ENCODE data around the gene SEC11C.
A peak's percentile ranks its signal among the peaks of the same experiment; 100 is the strongest.

Gene SEC11C

DNA sequence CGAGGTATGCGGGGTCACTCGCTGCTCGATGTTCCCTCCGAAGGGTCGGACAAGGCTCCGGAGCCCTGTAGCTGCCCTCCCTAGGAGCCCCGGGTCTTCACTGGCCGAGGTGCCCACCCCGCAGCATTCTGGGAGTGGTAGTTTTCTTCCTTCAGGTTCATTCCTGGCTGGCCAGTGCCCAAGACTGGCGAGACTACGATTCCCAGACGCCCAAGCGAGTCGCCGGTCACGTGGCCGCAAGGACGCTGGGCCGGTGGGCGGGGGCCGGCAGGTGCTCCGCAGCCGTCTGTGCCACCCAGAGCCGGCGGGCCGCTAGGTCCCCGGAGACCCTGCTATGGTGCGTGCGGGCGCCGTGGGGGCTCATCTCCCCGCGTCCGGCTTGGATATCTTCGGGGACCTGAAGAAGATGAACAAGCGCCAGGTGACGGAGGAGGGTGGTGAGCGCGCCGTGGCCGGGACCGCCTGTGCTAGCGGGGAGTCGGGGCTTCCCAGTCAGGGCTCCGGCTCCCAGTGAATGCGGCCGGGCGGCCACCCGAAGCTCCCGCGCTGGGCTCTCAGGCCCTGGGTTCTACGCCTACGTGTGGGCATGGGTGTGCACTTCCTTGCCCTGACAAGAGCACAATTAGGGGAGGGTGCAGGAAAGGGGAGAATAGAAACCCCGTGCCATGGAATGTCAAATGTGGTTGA is at the start of gene SEC11C:
Gene SEC11C, plus strand, starts transcription at position 270 of the 687 bp plus-strand sequence. Its CDS starts 65 bp downstream, at position 335.
- Mint-ChIP-seq H3K27ac (peak within 1 kb of the TSS; percentile 100), H3K27me3 (peaks cover 3% of the 10 kb centered on the region), H3K9me3 (peaks cover 1% of the 10 kb centered on the region), H3K4me1 (peaks cover 31% of the 10 kb centered on the region), H3K4me3 (peak within 1 kb of the TSS; percentile 97), H3K36me3 (no peaks in the 10 kb centered on the region)
- ATAC-seq (ENCODE audit: low read depth) (peak; percentile 78), DNase-seq (ENCODE audit: low spot score in 2 of 2) (peak; percentile 97 to 98)

DNA sequence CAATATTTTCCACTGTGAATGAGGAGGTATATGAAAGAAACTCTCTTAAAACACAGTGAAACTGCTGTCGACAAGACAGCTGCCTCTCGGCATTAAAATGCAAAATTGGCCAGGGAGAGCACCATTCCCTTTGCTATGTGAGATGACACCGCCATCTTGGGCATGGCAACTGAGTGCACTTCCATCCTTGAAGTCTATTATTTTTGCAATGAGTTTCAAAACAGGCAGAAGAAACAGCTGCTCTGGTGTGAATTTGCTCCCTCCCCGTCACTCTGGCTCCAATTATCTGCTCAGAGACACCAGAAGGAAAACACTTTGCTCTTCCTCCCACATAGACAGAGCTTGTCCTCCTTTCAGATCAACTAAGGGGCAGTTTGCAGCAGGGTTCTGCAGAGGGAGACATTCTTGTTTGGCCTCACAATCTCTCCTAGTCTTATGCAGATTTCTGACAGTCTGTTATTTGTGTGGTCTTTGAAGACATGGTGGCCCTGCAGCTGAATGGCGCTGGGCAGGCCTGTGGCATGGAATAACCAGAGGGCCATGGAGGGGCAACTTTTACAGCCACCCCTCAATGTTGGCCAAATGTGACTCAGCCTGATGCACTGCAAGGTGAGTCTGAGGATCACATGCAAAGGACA is 48.6 kb upstream of the SEC11C start:
- H3K36me3 Mint-ChIP-seq: peaks cover 2% of the 10 kb centered on the region
- peaks cover 25% of the 10 kb centered on the region for H3K4me1 Mint-ChIP-seq
- ATAC-seq (ENCODE audit: low read depth): no peak
- no peak overlapping the region for H3K27ac Mint-ChIP-seq
- DNase-seq (ENCODE audit: low spot score in 2 of 2): no peak
- H3K9me3 Mint-ChIP-seq: no peaks in the 10 kb centered on the region
- no peak overlapping the region for H3K4me3 Mint-ChIP-seq
- no peaks in the 10 kb centered on the region for H3K27me3 Mint-ChIP-seq

GRCh38 chr18:59093668-59094067 is 46.0 kb upstream of the SEC11C start:
- peaks cover 21% of the 10 kb centered on the region for H3K4me1 Mint-ChIP-seq
- DNase-seq (ENCODE audit: low spot score in 2 of 2): no peak
- ATAC-seq (ENCODE audit: low read depth): peak; percentile 71
- no peaks in the 10 kb centered on the region for H3K9me3 Mint-ChIP-seq
- H3K4me3 Mint-ChIP-seq: peak overlapping the region; percentile 41
- no peaks in the 10 kb centered on the region for H3K27me3 Mint-ChIP-seq
- peaks cover 2% of the 10 kb centered on the region for H3K36me3 Mint-ChIP-seq
- peak overlapping the region; percentile 88 for H3K27ac Mint-ChIP-seq

- Mint-ChIP-seq H3K27ac (peak overlapping the region; percentile 88), H3K4me3 (peak overlapping the region; percentile 17), H3K4me1 (peaks cover 21% of the 10 kb centered on the region), H3K9me3 (no peaks in the 10 kb centered on the region), H3K36me3 (peaks cover 2% of the 10 kb centered on the region), H3K27me3 (no peaks in the 10 kb centered on the region)
- ATAC-seq (ENCODE audit: low read depth): peak; percentile 58
- no peak for DNase-seq (ENCODE audit: low spot score in 2 of 2)
Observed at GRCh38 chr18:59094569-59094968, 45.1 kb upstream of the SEC11C start.

- Mint-ChIP-seq H3K27me3 (peaks cover 2% of the 10 kb centered on the region), H3K9me3 (no peaks in the 10 kb centered on the region), H3K4me3 (no peak overlapping the region), H3K36me3 (peaks cover 2% of the 10 kb centered on the region), H3K27ac (peak overlapping the region; percentile 38), H3K4me1 (peaks cover 21% of the 10 kb centered on the region)
- DNase-seq (ENCODE audit: low spot score in 2 of 2) (no peak), ATAC-seq (ENCODE audit: low read depth) (no peak)
Observed at GRCh38 chr18:59096098-59096789, 43.4 kb upstream of the SEC11C start.

- Mint-ChIP-seq H3K36me3 (no peaks in the 10 kb centered on the region), H3K27ac (no peak overlapping the region), H3K4me3 (no peak overlapping the region), H3K27me3 (peaks cover 10% of the 10 kb centered on the region), H3K4me1 (no peaks in the 10 kb centered on the region), H3K9me3 (peaks cover 1% of the 10 kb centered on the region)
- no peak for ATAC-seq (ENCODE audit: low read depth)
- no peak for DNase-seq (ENCODE audit: low spot score in 2 of 2)
Observed at GRCh38 chr18:59101830-59102414, 37.8 kb upstream of the SEC11C start.

DNA sequence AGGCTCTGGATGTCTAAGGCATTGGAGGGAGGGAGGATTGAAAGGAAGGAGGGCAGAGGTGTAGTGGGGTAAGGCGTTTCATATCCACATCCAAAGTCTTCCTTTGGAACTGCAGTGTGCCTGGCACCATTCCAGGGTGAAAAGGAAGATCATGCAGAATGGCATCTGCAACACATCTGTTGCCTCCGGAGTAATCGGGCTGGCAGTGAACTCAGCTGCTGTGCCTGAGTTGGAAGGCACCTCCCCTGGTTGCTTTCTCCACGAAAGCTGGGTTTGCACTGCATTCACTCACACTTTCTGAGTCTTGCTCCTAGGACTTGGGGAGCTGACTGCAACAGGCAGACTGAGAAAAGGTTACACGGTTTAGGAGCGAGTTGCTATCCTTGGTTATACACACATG is 30.3 kb upstream of the SEC11C start:
- no peak for DNase-seq (ENCODE audit: low spot score in 2 of 2)
- Mint-ChIP-seq H3K9me3 (no peaks in the 10 kb centered on the region), H3K36me3 (no peaks in the 10 kb centered on the region), H3K27me3 (peaks cover 27% of the 10 kb centered on the region), H3K4me1 (peaks cover 4% of the 10 kb centered on the region), H3K27ac (no peak overlapping the region), H3K4me3 (no peak overlapping the region)
- no peak for ATAC-seq (ENCODE audit: low read depth)

- H3K27me3 Mint-ChIP-seq: peaks cover 23% of the 10 kb centered on the region
- H3K36me3 Mint-ChIP-seq: no peaks in the 10 kb centered on the region
- no peak for DNase-seq (ENCODE audit: low spot score in 2 of 2)
Observed at GRCh38 chr18:59114160-59114559, 25.5 kb upstream of the SEC11C start.

GRCh38 chr18:59123588-59124369 is 15.9 kb upstream of the SEC11C start:
- DNase-seq (ENCODE audit: low spot score in 2 of 2) (no peak), ATAC-seq (ENCODE audit: low read depth) (no peak)
- no peak overlapping the region for H3K4me3 Mint-ChIP-seq
- no peaks in the 10 kb centered on the region for H3K36me3 Mint-ChIP-seq
- H3K27me3 Mint-ChIP-seq: no peaks in the 10 kb centered on the region
- no peaks in the 10 kb centered on the region for H3K4me1 Mint-ChIP-seq
- H3K9me3 Mint-ChIP-seq: no peaks in the 10 kb centered on the region
- no peak overlapping the region for H3K27ac Mint-ChIP-seq

More at GRCh38 chr18:59114160-59114559, 25.5 kb upstream of the SEC11C start:
- Mint-ChIP-seq H3K4me1 (peaks cover 4% of the 10 kb centered on the region), H3K4me3 (no peak overlapping the region), H3K9me3 (no peaks in the 10 kb centered on the region), H3K27ac (no peak overlapping the region)
- ATAC-seq (ENCODE audit: low read depth): no peak

DNA sequence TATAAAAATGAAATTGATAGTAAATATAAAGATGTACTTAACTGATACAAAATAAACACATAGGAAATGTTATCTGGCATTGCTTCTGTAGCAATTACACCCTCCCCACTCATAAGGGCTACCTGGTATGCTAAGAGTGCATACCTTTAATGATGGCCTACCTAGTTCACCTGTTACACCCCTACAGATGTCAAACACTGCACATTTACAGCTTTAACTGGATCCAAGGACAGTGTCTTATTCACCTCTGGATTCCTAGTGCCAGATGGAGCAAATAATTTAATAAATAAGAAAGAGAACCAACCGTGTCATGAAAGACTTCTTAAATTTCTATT is 15.3 kb upstream of the SEC11C start:
- H3K4me3 Mint-ChIP-seq: no peak overlapping the region
- ATAC-seq (ENCODE audit: low read depth): no peak

GRCh38 chr18:59127047-59127446 is 12.6 kb upstream of the SEC11C start:
- no peak overlapping the region for H3K4me3 Mint-ChIP-seq
- H3K27ac Mint-ChIP-seq: no peak overlapping the region
- H3K36me3 Mint-ChIP-seq: no peaks in the 10 kb centered on the region
- peaks cover 6% of the 10 kb centered on the region for H3K27me3 Mint-ChIP-seq
- ATAC-seq (ENCODE audit: low read depth) (no peak), DNase-seq (ENCODE audit: low spot score in 2 of 2) (no peak)
- no peaks in the 10 kb centered on the region for H3K9me3 Mint-ChIP-seq
- no peaks in the 10 kb centered on the region for H3K4me1 Mint-ChIP-seq

More for the DNA sequence above, 15.3 kb upstream of the SEC11C start:
- Mint-ChIP-seq H3K27ac (no peak overlapping the region), H3K27me3 (peaks cover 2% of the 10 kb centered on the region), H3K4me1 (no peaks in the 10 kb centered on the region), H3K36me3 (no peaks in the 10 kb centered on the region), H3K9me3 (no peaks in the 10 kb centered on the region)
- no peak for DNase-seq (ENCODE audit: low spot score in 2 of 2)

GRCh38 chr18:59129951-59130703 is 9.6 kb upstream of the SEC11C start:
- no peaks in the 10 kb centered on the region for H3K4me1 Mint-ChIP-seq
- H3K9me3 Mint-ChIP-seq: peaks cover 4% of the 10 kb centered on the region
- peaks cover 22% of the 10 kb centered on the region for H3K27me3 Mint-ChIP-seq
- no peak for DNase-seq (ENCODE audit: low spot score in 2 of 2)
- ATAC-seq (ENCODE audit: low read depth): no peak
- H3K27ac Mint-ChIP-seq: no peak overlapping the region
- H3K4me3 Mint-ChIP-seq: no peak overlapping the region
- peaks cover 3% of the 10 kb centered on the region for H3K36me3 Mint-ChIP-seq

DNA sequence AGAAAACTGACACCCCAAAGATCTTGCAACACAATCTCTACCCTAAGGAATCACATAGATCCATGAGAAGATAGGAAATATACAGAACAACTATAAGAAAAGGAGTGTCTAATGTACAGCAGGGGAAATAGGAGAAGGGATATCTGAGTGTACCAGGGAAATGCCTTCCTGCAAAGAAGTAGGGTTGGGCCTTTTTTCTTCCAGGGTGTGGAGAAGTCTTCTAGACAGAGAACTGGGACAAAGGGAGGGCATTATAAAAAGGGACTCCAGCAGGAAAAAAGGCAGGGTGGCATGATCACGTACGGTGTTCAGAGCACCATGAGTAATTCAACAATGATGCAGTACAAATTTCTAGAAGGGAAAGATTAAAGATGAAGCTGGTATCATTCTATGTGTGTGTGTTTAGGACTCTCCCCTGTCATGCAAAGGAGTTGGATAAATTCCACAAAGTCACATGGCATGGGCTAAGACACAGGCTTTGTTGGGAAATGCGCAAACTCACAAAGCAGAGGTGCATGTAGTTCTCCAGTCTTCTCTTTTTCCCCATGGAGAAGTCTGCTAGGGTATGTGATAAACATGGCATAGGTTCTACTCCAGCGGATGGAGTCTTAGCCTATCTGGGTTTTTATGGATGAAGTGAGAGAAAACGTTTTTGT is 6.7 kb upstream of the SEC11C start:
- no peak overlapping the region for H3K4me3 Mint-ChIP-seq
- no peak overlapping the region for H3K27ac Mint-ChIP-seq
- DNase-seq (ENCODE audit: low spot score in 2 of 2): no peak
- no peak for ATAC-seq (ENCODE audit: low read depth)
- peaks cover 24% of the 10 kb centered on the region for H3K27me3 Mint-ChIP-seq
- peaks cover 4% of the 10 kb centered on the region for H3K9me3 Mint-ChIP-seq
- peaks cover 3% of the 10 kb centered on the region for H3K36me3 Mint-ChIP-seq
- no peaks in the 10 kb centered on the region for H3K4me1 Mint-ChIP-seq

Data from memory B cell (primary cell).